HG03565 (cell line): ENCODE measurements around the gene LGALS9B.
"Not testable (repeated sequence)": the region's sequence is repeated elsewhere in the genome, so short reads cannot be mapped to it uniquely, and the experiment has no call there.

Source experiments
- ATAC-seq: cut with Tn5 transposase; IDR thresholded peaks from one replicate; pipeline ENCODE4 v1.9.1; 2021; ENCODE audit warnings: mild to moderate bottlenecking, moderate library complexity; ENCODE audit not compliant: unreplicated experiment

LGALS9B gene

GRCh38 chr17:20469107-20469506 lies 1.8 kb upstream of the LGALS9B start:
- ATAC-seq = peak; percentile 46

GRCh38 chr17:20466999-20467398 lies 340 bp downstream of the LGALS9B start:
- ATAC-seq = not testable (repeated sequence)

- not testable (repeated sequence) for ATAC-seq
Observed at GRCh38 chr17:20466553-20466952, 786 bp downstream of the LGALS9B start.

GRCh38 chr17:20465535-20465934 lies 1.8 kb downstream of the LGALS9B start:
- ATAC-seq = not testable (repeated sequence)

GRCh38 chr17:20464854-20465414 lies 2.4 kb downstream of the LGALS9B start:
- ATAC-seq = not testable (repeated sequence)

- not testable (repeated sequence) for ATAC-seq
Observed at GRCh38 chr17:20462158-20462557, 5.2 kb downstream of the LGALS9B start.

GRCh38 chr17:20457848-20458381 lies 9.4 kb downstream of the LGALS9B start:
- ATAC-seq = not testable (repeated sequence)

- ATAC-seq = not testable (repeated sequence)
Observed at GRCh38 chr17:20455106-20455505, 12.2 kb downstream of the LGALS9B start.

- ATAC-seq = not testable (repeated sequence)
Observed at GRCh38 chr17:20453820-20454434, 13.4 kb downstream of the LGALS9B start.

- ATAC-seq = not testable (repeated sequence)
Observed at GRCh38 chr17:20450852-20451251, 16.5 kb downstream of the LGALS9B start.

GRCh38 chr17:20447534-20448321 lies 19.6 kb downstream of the LGALS9B start:
- not testable (repeated sequence) for ATAC-seq

GRCh38 chr17:20446895-20447294 lies 20.4 kb downstream of the LGALS9B start:
- not testable (repeated sequence) for ATAC-seq

GRCh38 chr17:20444581-20445236 lies 22.6 kb downstream of the LGALS9B start:
- ATAC-seq = not testable (repeated sequence)

- ATAC-seq = not testable (repeated sequence)
Observed at GRCh38 chr17:20444173-20444572, 23.2 kb downstream of the LGALS9B start.

GRCh38 chr17:20443632-20444031 lies 23.7 kb downstream of the LGALS9B start:
- not testable (repeated sequence) for ATAC-seq

- ATAC-seq = not testable (repeated sequence)
Observed at GRCh38 chr17:20440665-20441064, 26.7 kb downstream of the LGALS9B start.

- ATAC-seq = not testable (repeated sequence)
Observed at GRCh38 chr17:20435166-20435565, 32.2 kb downstream of the LGALS9B start.

GRCh38 chr17:20433382-20433781 lies 34.0 kb downstream of the LGALS9B start:
- ATAC-seq = not testable (repeated sequence)

- ATAC-seq = not testable (repeated sequence)
Observed at GRCh38 chr17:20427264-20427663, 40.1 kb downstream of the LGALS9B start.

- ATAC-seq = not testable (repeated sequence)
Observed at GRCh38 chr17:20422826-20423225, 44.5 kb downstream of the LGALS9B start.

- not testable (repeated sequence) for ATAC-seq
Observed at GRCh38 chr17:20418838-20419237, 48.5 kb downstream of the LGALS9B start.
